HG03095 (cell line): ENCODE data around the gene SLC7A1.
A peak's percentile ranks its signal among the peaks of the same experiment; 100 is the strongest.

ENCODE experiments used
- ATAC-seq: cut with Tn5 transposase; IDR thresholded peaks from one replicate; pipeline ENCODE4 v1.9.1; 2021; ENCODE audit warnings: moderate library complexity; ENCODE audit not compliant: unreplicated experiment

The SLC7A1 gene

DNA sequence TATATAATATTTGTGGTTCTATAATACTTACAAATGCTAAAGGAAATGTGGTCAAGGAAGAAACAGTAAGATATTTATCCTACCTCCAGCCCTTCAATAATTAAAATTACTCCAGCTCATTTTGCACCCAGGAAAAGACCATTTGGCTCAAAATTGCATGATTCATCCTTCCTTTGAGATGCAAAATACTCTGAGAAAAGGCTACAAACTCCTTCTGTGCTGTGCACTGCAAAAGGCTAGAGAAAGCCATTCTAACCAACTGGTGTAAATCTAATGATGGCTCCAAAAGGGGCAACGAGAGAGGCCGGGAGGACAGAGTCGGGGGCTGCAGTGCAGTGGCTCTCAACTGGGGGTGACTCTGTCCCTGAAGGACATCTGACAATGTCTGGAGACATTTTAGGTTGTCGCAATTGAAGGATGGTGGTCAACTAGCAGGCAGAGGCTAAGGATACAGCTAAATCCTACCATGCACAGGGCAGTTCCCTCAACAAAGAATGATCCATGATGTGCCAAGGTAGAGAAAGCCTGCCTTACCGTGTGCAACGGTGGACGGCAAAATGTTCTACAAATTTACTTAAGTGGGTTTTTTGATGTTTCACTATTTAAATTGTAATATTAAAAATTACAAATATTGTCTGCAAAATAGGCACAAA is 32.6 kb downstream of the SLC7A1 start:
- no peak for ATAC-seq

DNA sequence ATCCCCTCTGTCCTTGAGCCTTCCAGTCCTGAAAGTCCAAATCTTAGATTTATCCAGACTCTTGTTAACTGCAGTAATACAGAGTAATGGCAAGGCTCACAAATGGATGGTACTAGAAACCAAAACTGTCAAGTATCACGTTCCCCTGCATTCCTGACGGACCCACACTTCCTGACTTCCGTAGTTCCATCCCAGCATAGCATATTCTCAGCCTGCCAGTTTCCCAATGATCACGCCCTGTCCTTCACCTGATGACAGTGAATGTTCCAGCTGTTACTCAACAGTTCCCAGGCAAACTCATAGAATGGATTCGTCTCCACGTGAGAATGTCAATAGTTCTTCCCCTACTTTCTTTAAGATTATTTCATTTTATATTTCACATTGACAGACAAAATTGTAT is 33.6 kb downstream of the SLC7A1 start:
- no peak for ATAC-seq

DNA sequence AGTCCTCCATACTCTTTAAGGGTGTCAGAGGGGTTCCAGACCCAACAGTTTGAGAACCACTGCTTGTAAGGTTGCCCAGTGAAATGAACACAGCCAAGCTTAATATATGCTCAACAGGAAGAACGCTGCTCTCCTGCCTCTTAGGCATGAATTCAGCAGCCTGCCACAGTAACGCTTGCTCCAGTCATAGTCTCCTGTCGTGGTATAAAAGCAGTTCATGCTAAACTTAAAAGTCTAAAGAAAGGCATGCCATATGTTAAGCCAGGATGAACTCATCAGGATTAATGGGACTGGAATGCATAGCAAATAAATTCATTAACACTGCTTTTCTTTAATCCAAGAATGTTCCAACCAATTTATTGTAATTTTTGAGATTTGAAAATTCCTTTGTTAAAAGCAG is 38.7 kb downstream of the SLC7A1 start:
- ATAC-seq: no peak

DNA sequence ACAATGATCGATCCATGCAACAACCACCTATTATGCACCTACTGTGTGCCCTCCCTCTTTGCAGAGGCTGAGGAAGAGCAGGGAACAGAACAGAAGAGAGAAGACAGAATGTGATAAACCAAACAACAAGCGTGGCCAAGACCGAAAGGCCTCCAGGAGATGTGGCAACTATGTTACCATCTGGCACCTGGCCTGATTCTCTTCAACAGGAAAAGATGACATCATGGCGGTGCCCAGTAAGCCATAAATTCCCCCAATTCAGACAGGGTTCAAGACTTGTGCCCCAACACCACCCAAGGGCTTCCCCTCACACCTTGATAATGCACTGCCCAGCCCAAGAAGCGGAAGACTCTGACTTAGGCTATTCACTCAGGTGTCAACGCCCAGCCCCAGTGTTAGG is 44.3 kb downstream of the SLC7A1 start:
- no peak for ATAC-seq

DNA sequence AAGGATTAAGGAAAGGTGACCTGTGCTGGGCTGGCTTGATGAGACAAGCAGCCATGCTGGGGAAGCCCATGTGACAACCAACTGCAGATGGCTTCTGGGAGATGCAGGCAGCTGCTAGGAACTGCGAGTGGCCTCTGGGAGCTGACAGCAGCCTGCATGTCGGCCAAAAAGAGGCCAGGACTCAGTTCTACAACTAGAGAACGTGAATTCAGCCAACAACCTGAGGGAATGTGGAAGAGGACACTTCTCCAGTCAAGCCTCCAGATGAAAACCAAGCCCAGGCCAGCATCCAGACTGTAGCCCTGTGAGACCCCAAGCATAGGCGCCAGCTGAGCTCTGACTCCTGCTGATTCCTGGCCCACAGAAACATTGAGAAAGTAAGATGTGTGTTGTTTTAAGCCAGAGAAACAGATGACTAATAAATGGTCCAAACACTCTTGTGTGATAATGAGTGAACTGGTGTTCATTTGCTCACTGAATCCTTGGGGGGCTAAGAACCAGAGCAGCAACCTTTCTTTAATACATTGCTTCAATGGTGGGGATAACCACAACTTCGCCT is 45.0 kb downstream of the SLC7A1 start:
- ATAC-seq: no peak

DNA sequence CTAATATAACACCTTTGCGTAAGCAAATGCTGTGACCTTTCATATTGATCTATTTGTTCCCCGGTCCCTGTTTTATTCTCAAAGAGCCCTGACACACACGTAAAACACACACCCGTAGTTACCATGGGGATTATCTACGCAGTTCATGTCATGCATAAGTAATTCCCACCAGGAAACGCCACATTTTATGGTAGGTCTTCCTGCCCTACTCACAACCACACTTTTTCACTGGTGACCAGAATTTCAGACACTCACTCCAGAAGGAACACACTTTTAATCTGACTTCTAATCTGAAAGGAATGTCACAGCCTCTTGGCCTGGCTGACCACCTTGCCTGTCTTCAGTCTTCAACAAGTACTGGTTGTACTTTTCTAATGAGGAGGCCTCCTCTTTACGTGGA is 46.8 kb downstream of the SLC7A1 start:
- no peak for ATAC-seq

DNA sequence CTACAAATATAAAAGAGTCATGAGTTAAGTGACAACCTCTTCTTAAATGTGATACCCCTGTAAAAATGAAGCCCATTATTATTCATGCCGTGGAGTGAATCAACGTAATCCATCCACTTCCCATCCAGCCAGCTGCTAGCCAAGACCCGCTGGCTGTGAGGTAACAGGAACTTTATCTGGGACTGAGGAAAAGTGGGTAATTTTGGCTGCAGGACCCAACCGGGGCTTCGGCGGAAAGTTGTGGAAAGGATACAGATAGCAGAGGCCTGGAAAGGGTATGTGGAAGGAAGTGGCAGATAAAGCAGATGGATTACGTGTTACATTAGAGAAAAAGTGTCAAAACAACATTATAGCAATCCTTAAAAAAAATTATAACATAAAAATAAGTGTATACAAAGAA is 48.3 kb downstream of the SLC7A1 start:
- no peak for ATAC-seq

DNA sequence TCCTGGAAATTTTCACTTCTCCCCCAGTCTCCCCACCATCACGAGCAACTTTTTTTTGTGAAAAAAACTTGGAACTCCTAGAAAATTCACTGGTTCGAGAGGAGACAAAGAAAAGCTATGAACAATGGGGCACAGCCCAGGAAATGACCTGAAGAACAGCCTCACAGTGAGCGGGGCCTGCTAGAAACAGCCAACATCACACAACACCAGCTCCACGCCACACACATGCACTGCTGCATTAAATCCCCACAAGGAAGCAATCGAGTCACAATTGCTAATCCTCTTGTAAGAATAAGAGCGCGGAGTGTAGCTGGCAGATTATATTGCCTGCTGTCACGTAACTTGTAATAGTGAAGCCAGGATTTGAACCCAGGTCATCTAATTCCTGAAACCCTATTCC is 48.8 kb downstream of the SLC7A1 start:
- no peak for ATAC-seq

DNA sequence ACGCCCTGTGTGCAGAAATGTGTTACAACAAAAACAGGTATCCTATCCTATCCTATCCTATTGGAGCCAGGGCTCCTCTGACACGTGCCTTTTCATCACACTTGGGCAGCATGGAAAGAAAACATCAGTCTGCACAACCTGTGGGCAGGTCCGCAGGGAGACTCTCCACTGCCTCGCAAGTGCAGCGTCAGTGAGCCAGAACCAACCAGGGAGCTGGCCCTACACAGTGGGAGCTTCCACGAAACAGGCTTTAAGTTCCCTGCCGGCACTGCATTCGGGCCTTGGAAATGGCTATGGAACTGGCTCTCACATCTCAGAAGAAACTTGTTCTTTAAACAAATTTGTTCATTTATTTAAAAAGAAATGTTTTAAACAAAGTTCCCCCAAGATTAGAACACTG is 49.5 kb downstream of the SLC7A1 start:
- no peak for ATAC-seq

DNA sequence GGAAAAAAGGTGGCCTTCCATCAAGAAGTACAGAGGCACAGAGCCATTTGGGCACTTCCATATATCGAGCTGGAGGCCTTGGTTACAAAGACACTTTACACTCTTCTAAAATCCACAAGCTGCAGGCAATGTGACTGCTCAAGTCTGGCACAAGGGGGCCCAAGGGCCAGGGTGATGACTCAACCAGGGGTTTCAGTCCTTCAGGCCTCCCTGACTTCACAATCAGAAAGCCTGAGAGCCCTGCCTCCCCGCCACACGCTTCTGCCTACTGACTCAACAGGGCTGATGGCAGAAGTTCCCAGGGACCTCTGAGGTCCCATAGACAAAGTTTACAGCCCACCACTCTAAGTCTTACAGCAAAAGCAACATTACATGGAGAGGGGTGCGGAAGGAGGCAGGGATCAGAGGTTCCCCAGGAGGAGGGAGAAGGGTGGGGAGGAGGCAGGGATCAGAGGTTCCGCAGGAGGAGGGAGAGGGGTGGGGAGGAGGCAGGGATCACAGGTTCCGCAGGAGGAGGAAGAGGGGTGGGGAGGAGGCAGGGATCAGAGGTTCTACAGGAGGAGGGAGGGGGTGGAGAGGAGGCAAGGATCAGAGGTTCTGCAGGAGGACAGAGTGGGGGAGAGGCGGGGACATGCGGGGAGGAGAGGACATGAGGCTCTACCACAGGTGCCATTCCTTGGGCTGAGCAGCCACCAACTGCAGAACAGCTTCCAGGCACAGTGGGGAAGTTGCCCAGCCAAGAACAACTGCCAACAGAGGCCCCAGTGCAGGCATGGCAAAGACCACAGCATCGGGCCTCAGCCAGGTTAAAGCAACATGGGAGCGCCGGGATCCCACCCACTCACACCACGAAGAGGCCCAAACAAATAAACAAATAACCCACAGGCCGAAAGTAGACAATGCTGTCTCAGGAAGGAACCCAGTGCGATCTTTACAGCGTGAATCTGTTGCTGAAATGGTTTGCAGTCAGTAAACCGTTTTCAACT is 52.0 kb downstream of the SLC7A1 start:
- ATAC-seq: peak; percentile 97

DNA sequence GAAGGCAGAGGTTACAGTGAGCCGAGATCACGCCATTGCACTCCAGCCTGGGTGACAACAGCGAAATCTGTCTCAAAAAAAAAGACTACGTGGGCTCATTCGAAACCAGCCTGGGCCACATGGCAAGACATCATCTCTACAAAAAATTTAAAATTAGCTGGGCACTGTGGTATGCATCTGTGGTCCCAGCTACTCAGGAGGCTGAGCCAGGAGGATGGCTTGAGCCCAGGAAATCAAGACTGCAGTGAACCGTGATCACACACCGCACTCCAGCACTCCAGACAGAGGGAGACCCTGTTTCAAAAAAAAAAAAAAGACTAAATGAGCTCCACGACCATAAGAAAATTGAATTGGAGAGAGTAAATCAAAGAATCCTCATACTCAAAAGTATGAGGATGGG is 53.1 kb downstream of the SLC7A1 start:
- ATAC-seq: no peak

DNA sequence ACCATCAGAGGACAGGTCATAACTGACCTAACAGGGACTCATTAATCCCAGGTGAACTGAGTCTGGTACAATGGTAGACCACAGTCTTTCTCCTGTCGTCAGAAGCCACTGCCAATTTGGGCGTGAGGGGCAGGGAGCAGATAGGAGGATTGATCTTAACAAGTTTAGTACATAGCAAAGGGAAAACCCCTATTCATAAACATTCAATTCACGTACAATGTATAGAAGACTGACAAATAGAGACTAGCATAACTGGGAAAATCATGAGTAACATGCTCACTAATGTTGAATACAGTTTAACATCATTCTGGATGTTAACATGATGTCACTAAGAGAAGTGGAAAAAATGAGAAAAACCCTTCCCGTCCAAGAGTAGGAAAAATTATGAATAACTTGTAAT is 54.1 kb downstream of the SLC7A1 start:
- ATAC-seq: no peak

DNA sequence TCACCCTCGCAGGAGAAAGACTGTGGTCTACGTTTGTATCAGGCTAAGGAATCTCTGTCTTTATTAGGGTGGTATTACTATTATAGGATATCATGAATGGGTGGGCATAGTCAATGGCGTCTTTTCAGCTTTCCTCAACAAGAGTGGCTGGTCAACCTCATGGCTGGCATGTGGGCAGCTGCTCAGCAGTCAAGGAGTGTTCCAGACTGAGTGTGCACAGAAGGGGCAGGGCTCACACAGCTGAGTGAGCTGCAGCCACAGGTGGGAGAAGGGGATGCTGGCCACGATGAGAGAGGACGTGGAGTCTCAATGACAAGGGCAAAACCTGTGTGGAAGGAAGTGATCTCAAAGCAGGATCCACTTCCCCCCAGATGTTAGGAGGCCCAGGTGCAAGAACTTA is 54.7 kb downstream of the SLC7A1 start:
- no peak for ATAC-seq

DNA sequence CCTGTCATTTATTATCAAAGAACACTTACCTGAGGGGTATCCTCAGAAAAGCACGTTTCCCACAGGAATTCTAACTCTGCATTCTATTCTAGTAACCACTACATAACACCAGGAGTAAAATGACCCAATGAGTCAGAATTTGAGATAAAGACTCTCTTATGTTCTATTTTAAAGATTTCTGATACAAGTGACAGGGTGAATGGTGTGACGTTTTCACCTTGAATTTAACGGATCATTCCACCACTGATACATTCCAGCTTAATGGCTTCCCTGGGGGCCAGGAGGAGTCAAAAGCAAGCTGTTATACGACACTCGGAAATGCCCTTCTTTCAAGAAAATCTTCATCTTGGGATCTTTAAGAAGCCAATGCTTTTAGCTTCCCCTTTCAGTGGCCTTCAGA is 55.2 kb downstream of the SLC7A1 start:
- ATAC-seq: no peak

DNA sequence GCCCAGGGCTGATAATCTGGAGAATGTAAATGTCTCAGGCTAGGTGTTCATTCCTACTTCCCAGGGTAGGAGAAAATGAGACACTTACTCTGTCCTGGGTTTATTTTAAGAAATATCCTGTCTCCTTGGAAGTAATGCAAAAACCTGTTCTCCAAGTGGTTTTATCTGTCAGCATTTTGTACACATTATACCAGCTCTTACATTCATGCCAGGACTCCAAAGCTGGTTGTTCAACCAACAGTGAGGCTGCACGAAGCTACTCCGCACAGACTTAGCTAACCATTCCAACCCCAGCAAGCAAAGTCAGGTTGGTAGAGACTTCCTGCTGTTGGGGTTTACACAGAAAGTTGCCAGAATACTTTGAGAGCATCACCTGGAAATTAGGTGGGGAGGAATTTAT is 55.6 kb downstream of the SLC7A1 start:
- ATAC-seq: no peak

DNA sequence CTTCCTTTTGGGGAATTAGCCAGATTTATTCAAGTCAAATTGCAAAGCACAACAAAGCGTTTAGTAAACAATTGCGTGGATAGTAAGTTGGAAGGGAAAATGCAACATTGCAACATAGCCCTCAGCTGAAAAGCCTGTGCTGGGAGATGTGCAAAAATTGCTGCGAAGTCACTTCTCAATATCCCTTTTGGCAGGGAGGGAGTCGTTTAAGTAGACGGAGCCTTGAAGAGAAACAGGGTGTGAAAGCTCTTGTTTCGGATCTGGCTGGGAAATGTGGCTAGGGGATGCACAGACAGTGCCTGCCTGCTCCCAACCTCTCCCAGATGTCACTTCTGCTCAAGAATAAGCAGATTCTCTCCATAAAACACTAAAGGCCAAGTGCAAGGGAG is 56.8 kb downstream of the SLC7A1 start:
- ATAC-seq: no peak

DNA sequence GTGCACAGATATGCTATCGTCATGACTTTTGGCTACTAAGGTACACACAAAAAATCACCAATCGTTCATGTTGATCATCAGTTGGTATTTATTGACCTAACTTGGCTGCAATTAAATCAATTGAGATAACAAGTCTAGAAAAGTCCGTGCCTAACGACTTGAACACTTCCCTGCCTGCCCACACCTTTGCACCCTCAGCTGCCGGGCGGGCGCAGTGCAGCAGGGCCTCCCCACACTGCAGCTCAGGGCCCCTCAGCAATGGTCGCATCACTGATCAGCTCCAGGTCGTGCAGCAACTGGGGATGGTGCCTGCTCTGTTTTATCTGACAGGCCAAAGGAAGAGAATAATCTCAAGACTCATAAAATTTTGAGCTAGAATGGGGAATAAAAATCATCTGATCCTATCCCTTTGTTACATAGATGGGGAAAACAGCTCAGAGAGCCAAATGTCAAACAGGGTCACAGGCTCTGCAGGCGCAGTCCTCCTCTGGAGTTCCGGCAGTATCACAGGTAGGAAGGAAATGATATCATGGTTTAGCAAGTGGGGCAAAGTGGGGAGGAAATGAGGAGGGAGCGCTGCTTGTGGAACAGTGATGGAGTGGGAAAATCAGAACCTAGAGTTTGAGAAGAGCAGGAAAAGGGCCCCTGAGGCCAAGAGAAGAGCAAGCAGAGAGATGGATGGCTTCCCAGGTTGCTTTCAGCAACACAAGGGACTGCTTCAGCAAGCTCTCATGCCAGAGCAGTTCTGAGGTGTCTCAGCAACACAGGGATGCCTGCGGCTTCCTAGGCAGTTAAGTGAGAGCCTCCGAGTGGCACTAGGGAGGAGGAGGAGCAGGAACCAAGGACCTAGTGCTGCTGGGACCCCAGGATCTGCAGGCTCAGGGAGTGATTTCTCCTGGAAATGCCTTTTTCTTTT is 57.5 kb downstream of the SLC7A1 start:
- no peak for ATAC-seq

DNA sequence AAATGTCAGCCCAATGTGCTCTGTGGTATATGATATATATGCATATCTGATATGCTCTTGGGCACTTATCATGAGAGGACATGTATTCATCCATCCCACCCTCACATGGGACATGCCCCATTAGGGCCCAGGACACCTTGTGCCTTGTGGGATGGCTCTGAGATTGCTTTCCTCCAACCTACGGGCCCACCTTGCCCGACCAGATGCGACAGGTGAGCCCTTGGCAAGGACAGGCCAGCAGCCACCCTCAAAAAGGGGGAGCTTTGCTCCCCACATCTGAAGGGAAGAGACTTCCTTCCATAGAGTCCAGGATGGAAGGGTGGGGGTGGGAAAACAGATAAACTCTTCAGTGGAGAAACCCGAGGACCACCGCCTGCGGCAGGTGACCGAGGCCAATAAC is 58.6 kb downstream of the SLC7A1 start:
- ATAC-seq: no peak

DNA sequence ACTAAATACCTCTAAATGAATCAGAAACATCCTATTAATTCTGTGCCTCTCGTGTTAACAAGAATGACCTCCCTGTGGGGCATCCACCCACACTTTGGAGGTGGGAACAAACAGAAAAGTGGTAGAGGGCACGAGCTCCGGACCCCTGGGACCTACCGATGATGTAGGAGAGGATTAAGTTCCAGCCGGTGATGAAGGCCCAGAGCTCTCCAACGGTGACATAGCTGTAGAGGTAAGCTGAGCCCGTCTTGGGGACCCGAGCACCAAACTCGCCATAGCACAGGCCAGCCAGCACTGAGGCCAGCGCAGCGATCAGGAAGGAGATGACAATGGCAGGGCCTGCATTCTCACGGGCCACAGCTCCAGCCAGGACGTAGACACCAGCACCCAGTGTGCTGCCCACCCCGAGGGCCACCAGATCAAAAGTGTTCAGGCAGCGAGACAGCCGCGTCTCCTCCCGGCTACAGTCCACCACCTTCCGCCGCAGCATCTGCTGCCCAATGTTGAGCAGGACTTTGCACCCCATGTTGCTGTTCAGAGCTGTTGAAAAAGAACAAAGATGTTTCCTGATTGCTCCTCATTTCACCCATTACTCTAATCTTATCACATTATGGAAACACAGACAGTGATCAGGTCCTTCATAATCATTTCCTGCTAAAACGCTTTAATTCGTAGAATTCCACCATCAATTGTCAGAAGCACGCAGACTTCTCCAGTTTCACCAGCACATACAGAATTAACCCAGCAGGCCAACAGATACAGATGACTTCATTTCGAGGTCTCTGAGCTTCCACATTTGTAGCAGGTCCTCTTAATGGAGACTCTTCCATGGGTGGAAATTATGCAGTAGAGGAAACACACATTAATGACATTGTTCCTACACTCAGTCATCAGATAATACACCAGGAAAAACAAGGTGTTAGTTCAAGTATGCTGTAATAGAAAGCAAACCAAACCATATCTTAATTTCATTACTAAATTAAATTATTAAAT is 59.5 kb downstream of the SLC7A1 start:
- no peak for ATAC-seq

DNA sequence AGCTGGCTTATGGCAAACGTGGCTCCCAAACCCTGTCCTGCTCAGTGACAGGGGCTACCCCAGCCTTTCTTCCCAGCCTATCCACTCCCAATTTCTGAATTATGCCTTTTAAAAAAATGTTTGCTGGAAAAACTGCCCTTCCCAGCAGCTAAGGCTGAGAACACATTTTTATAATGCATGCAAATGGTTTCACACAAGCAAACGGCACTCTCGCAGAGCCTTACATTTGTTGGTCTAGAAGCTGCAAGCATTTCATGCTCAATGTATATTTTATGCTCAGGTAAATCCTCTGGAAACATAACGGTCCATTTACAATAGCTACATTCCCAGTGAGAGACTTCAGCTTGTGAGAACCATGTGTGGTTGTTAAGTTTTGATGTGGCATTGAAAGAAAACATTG is 61.4 kb downstream of the SLC7A1 start:
- ATAC-seq: no peak
